Muscle of leg (tissue), 11 donors: ENCODE measurements around the gene PAWR. TPM values are rescaled to one million over a fixed set of nuclear protein-coding genes. Genes with fewer than 3 reads are reported as not detected.
"Not testable (repeated sequence)": the region's sequence is repeated elsewhere in the genome, so short reads cannot be mapped to it uniquely, and the experiment has no call there.

ENCODE experiments used
- DNase-seq: peaks from one replicate; pipeline ENCODE4 v3.0.0; 2013
- H3K27ac ChIP-seq: one replicate; pipeline ENCODE4 v1.5.1; 2013; ENCODE audit warnings: mild to moderate bottlenecking, low read length, control low read depth
- H3K27me3 ChIP-seq: one replicate; pipeline ENCODE4 v1.6.1; 2013; ENCODE audit warnings: low read length; ENCODE audit not compliant: control insufficient read depth, insufficient read depth
- H3K36me3 ChIP-seq: one replicate; pipeline ENCODE4 v1.6.1; 2013; ENCODE audit warnings: low read length; ENCODE audit not compliant: control insufficient read depth, insufficient read depth
- H3K4me1 ChIP-seq: one replicate; pipeline ENCODE4 v1.6.1; 2013; ENCODE audit warnings: low read length; ENCODE audit not compliant: control insufficient read depth, insufficient read depth
- H3K4me3 ChIP-seq: one replicate; pipeline ENCODE4 v1.5.1; 2013; ENCODE audit warnings: low read length, control low read depth
- H3K9me3 ChIP-seq: replicated peaks from 2 replicates; pipeline ENCODE4 v1.6.1; 2013; ENCODE audit warnings: low read depth, low read length; ENCODE audit not compliant: control insufficient read depth
- WGBS: methylation state at CpG from one replicate; pipeline ENCODE4 v1.1.5; 2013; ENCODE audit warnings: missing lambda C conversion rate; ENCODE audit not compliant: insufficient coverage; 5-methylcytosine and 5-hydroxymethylcytosine counted together
- polyA plus RNA-seq, 8 donors: library from polyadenylated mRNA; unstranded; fragments of 120-200 nt; gene quantifications; one replicate each; pipeline versions ENCODE4 v1.2.1 to v1.2.3, GENCODE V29; 2013; ENCODE audit warnings: inconsistent platforms in 1 of 8, low replicate concordance in 1 of 8; ENCODE audit not compliant: insufficient read length in 8 of 8, insufficient read depth in 1 of 8
- total RNA-seq: library from RNA; stranded (reverse); fragments of 120-200 nt; gene quantifications from one replicate; pipeline ENCODE4 v1.2.4, GENCODE V29; 2013

Gene PAWR
- total and polyA plus RNA-seq, 9 donors, result 3.8 to 12.9 (median 7.6) TPM

DNA sequence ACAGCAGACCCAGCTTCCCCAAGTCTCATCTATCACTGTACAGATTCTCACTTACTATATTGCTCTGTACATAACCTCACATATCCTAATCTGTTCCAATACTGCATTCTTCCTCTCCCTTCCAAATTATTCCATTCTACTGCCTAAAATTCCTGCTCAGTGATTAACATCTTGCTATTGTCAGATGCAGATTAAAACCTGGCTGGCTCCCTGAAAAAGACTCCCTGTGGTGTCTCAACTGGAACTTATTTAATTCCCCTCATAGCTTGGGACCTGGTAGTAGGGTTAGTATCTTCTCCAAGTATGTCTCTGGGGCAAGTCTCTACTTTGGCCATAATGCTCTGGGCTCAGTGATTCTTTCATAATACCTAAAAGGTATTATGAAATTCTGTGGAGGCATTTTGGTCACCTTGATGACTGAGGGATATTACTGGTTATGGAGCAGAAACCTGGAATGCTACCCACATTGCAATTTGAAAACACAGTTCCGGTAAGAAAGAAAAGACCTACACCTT, 55.8 kb downstream of the PAWR start:
- no peaks in the 10 kb centered on the region for H3K36me3 ChIP-seq
- WGBS, result no CpG with 5 or more reads among the region's 1 CpG
- H3K27me3 ChIP-seq, result no peaks in the 10 kb centered on the region
- no peaks in the 10 kb centered on the region for H3K9me3 ChIP-seq
- H3K4me3 ChIP-seq, result no peak overlapping the region
- H3K27ac ChIP-seq, result no peak overlapping the region
- H3K4me1 ChIP-seq, result no peaks in the 10 kb centered on the region
- DNase-seq, result peak; percentile 5

DNA sequence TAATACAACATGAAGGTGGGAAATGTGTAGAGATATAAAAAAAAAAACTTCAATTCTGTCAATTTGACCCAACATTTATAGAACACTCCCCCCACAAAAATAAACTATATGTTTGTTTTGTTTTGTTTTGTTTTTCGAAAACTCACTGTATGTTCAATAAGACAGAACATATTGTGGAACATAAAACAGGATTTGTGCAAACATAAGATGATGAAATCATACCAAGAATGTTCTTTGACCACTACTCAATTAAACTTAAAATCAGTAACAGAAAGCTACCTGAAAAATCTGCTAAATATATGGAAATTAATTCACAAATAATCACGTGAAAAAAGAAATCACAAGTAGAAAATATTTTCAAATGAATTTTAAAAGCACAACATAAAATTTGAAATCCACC, 61.2 kb downstream of the PAWR start:
- no peak for DNase-seq
- WGBS, result no CpG with 5 or more reads among the region's 2 CpGs
- H3K9me3 ChIP-seq, result no peaks in the 10 kb centered on the region
- H3K27ac ChIP-seq, result no peak overlapping the region
- no peaks in the 10 kb centered on the region for H3K4me1 ChIP-seq
- H3K4me3 ChIP-seq, result no peak overlapping the region
- H3K36me3 ChIP-seq, result no peaks in the 10 kb centered on the region
- no peaks in the 10 kb centered on the region for H3K27me3 ChIP-seq

DNA sequence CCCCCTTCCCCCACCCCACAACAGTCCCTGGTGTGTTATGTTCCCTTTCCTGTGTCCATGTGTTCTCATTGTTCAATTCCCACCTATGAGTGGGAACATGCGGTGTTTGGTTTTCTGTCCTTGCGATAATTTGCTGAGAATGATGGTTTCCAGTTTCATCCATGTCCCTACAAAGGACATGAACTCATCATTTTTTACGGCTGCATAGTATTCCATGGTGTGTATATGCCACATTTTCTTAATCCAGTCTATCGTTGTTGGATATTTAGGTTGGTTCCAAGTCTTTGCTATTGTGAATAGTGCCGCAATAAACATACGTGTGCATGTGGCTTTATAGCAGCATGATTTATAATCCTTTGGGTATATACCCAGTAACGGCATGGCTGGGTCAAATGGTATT, 64.0 kb downstream of the PAWR start:
- H3K4me3 ChIP-seq, H3K36me3 ChIP-seq, H3K27ac ChIP-seq, H3K4me1 ChIP-seq, H3K9me3 ChIP-seq, H3K27me3 ChIP-seq, DNase-seq: not testable (repeated sequence)
- no CpG with 5 or more reads among the region's 7 CpGs for WGBS

DNA sequence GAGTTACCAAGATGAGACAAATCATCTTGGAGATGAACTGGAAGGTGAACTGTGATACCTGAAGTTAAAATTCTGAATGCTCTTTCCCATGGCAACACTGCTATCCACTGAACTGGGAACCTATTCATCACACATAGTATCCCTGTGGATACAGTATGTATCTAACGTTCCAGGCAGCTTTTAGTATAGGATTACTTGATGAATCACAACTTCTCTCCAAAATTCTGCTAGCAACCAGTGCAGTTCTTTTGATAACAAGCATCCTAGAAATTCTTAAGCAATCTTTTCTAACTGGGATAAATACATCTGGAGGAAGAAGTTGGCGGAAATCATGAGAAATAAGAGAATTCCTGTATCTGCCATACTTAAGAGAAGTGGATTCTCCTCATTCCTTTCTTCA, 66.4 kb downstream of the PAWR start:
- no CpG with 5 or more reads among the region's 2 CpGs for WGBS
- H3K4me1 ChIP-seq, result no peaks in the 10 kb centered on the region
- no peak for DNase-seq
- no peak overlapping the region for H3K27ac ChIP-seq
- no peaks in the 10 kb centered on the region for H3K36me3 ChIP-seq
- no peaks in the 10 kb centered on the region for H3K9me3 ChIP-seq
- no peak overlapping the region for H3K4me3 ChIP-seq
- no peaks in the 10 kb centered on the region for H3K27me3 ChIP-seq

DNA sequence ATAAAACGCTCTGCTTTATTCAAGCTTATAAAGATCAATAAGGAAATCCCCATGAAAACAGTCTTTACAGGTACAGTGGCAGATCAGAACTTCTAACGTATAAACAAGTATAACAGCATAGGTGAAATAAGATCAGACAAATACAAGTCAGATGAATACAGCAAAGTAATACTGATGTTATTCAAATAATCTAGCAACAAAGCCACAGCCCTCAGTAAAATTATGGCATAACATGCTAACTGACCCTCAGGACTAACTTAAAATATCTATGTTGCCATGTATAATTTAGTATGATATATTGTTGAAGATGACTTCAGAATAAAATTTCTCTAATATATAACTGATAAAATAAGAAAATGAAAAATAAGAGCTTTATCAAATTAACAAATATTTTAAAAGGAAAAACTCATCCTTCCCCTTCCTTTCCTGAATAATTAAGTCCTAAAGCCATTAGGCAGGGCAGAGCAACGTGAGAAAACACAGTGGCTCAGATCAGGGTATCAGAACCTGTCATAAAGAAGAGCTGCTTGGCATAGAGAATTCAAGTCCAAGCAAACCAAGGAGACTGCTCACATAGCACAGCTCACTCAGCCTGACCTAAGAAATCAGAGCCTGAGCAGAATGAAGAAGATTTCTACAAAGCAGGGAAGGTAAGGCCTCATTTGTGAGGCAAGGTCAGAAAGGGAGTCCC, 70.7 kb downstream of the PAWR start:
- no peaks in the 10 kb centered on the region for H3K4me1 ChIP-seq
- H3K27me3 ChIP-seq, result no peaks in the 10 kb centered on the region
- WGBS, result 60% methylated on average over 1 of the region's 3 CpGs
- no peaks in the 10 kb centered on the region for H3K9me3 ChIP-seq
- no peak for DNase-seq
- H3K36me3 ChIP-seq, result no peaks in the 10 kb centered on the region
- H3K4me3 ChIP-seq, result no peak overlapping the region
- H3K27ac ChIP-seq, result no peak overlapping the region

DNA sequence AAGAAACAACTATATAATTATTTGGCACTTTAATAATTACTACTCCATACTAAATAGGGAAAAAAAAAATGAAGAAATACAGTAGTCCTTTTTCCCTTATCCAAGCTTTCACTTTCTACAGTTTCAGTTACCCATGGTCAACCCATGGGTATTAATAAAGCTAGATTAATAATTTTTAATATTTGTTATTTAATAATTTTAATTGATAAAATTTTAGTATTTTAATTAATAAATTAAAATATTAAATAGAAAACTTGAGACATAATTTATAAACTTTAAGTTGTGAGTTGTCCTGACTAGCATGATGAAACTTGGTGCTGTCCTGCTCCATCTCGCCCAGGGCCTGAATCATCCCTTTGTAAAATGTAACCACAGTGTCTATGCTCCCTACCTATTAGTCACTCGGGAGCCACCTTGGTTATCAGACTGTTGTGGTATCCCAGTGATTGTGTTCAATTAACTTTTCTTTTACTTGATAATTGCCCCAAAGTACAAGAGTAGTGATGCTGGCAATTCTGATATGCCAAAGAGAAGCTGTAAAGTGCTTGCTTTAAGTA, 71.8 kb downstream of the PAWR start:
- H3K4me1 ChIP-seq, result no peaks in the 10 kb centered on the region
- H3K27me3 ChIP-seq, result no peaks in the 10 kb centered on the region
- no CpG with 5 or more reads among the region's 2 CpGs for WGBS
- no peaks in the 10 kb centered on the region for H3K36me3 ChIP-seq
- DNase-seq, result no peak
- H3K27ac ChIP-seq, result no peak overlapping the region
- no peak overlapping the region for H3K4me3 ChIP-seq
- no peaks in the 10 kb centered on the region for H3K9me3 ChIP-seq

DNA sequence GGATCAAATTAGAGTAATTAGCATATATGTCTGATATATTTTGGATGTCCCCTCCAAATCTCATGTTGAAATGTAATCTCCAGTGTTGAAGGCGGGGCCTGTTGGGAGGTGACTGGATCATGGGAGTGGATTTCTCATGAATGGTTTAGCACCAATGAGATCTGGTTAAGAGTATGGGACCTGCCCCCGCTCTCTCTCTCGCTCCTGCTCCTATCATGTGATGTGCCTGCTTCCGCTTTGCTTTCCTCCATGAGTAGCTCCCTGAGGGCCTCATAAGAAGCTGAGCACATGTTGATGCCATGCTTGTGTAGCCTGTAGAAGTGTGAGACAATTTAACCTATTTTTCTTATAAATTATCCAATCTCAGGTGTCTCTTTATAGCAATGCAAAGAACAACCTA, 73.1 kb downstream of the PAWR start:
- H3K27ac ChIP-seq, result no peak overlapping the region
- no peak overlapping the region for H3K4me3 ChIP-seq
- no peak for DNase-seq
- no peaks in the 10 kb centered on the region for H3K4me1 ChIP-seq
- no peaks in the 10 kb centered on the region for H3K27me3 ChIP-seq
- no CpG with 5 or more reads among the region's 4 CpGs for WGBS
- no peaks in the 10 kb centered on the region for H3K36me3 ChIP-seq
- H3K9me3 ChIP-seq, result no peaks in the 10 kb centered on the region

DNA sequence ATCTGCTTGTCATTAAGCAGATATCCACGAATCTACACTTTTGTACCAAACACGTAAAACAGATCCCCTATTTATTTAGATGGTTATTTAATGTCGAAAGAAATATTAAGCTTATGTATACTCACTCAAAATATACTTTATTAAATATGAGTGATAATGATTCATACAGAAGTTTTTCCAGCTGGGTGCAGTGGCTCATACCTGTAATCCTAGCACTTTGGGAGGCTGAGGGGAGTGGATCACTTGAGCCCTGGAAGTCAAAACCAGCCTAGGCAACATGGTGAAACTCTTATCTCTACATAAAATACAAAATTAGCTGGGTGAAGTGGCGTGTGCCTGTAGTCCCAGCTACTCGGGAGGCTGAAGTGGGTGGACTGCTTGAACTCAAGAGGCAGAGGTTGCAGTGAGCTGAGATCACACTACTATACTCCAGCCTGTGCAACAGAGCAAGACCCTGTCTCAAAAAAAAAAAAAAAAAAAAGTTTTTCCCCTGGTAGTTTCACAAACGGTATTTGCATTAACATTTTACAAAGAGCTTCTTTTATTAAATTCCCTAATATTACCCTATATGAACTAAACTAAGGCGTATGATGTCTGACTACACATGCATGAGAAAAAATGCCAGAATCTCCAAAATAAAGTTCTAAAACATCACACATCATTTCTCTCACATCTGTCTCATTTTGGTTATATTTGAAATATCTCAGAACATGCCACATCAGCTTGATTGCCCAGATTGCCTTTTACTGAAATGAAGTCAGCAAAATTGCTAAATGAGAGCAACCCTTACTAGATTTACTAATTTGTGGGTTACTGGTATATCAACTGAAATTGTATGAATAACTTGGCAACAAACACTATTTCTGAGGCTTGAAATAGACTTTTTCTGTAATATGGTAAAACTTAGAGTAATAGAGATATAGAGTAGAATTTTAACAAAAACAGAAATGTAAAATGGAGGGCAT, 74.9 kb downstream of the PAWR start:
- Histone ChIP-seq H3K27ac (no peak overlapping the region), H3K27me3 (no peaks in the 10 kb centered on the region), H3K36me3 (no peaks in the 10 kb centered on the region), H3K4me1 (no peaks in the 10 kb centered on the region), H3K9me3 (no peaks in the 10 kb centered on the region), H3K4me3 (no peak overlapping the region)
- WGBS, result no CpG with 5 or more reads among the region's 7 CpGs
- DNase-seq, result no peak

DNA sequence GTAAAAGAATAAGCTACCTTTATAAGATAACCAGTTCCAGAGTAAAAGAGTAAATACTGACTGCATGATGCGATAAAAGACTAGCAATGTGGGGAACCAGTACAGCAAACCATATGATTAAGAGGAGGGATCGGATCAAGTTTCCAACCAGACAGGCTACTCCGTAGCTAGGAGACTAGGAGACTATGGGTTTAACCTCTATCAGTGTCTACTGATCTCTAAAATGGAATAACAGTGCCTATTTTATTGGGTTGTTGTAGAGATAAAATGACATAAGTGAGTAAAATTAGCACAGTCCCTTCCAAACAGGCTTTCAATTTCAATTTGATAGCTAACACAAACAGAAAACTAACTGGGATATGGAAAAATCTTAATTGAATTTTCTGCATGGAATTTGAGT, 76.0 kb downstream of the PAWR start:
- Histone ChIP-seq H3K27ac (no peak overlapping the region), H3K27me3 (no peaks in the 10 kb centered on the region), H3K36me3 (no peaks in the 10 kb centered on the region), H3K4me3 (no peak overlapping the region), H3K4me1 (no peaks in the 10 kb centered on the region), H3K9me3 (no peaks in the 10 kb centered on the region)
- no peak for DNase-seq
- 60% methylated on average over 2 of the region's 3 CpGs for WGBS

DNA sequence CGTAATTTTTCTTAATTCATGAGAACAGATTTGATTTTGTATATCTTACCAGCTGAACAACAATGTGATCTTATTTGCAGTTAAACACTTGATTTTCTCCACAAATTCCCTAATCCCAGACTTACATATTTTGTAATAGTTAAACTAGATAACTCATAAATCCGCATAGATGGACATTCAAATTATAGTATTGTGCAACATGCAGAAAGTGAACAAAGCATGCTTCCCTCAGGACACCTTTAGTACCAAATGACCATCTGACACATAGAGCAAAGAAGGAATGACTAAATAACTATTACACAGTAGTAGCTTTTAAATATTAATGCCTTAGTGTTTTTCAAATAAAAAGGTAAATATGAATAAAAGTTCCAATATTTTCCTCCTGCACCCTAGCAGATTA, 88.9 kb downstream of the PAWR start:
- H3K27ac ChIP-seq, result no peak overlapping the region
- H3K4me3 ChIP-seq, result no peak overlapping the region
- no CpG with 5 or more reads among the region's 2 CpGs for WGBS

More for the DNA sequence above, 88.9 kb downstream of the PAWR start:
- Histone ChIP-seq H3K27me3 (no peaks in the 10 kb centered on the region), H3K4me1 (no peaks in the 10 kb centered on the region), H3K36me3 (no peaks in the 10 kb centered on the region), H3K9me3 (no peaks in the 10 kb centered on the region)
- no peak for DNase-seq
